OCI-M1 (cell line): ENCODE data around the gene DDR2.
"Not testable (repeated sequence)": the region's sequence is repeated elsewhere in the genome, so short reads cannot be mapped to it uniquely, and the experiment has no call there.

Experiments
- DNase-seq: peaks from one replicate; lab custom pipeline; 2025; lab: John Stamatoyannopoulos, UW

DDR2 gene

DNA sequence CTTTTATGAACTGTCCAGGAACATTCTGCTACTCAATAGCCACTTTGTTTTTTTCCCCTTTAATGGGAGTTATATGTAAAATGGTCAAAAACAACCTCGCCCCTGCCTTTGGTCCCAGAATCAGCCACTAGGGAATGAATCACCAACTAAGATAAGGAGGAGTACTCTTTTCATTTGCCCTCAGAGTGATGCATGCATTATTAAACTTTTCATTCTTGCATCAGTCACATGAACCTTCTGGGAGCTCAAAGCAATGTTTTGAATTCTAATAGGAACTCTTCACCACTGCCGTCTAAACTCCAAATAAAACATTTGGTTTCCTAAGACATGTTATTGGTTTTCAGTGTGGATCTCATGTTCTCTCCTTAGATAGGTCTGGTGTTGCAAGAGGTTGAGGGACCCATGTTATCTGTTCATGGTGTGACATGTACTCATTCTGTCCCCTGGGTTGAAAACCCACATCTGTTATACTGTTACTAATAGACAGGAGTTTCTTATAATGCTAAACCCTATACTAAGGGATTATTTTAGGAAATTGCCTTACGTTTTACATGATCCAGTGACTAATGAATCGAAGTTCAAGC, 140.4 kb downstream of the DDR2 start:
- DNase-seq = no peak

DNA sequence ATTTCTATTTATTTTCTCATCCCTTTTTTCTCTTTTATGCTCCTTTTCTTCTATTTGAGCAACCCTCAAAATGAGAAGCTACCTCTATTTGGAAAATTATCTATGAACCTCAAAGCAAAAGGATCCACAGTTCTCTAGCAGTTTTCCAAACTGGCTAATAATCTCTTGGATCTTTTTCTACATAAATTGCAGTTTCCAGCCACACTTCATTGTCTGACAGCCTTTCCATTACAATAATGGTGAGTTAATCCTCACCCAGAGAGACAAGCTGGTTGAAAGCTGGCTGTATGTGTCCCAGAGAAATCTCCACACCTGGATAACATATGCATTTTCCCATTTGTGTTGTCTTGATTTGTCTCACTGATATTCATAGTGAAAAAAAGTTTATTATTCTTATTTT, 141.7 kb downstream of the DDR2 start:
- DNase-seq = no peak

DNA sequence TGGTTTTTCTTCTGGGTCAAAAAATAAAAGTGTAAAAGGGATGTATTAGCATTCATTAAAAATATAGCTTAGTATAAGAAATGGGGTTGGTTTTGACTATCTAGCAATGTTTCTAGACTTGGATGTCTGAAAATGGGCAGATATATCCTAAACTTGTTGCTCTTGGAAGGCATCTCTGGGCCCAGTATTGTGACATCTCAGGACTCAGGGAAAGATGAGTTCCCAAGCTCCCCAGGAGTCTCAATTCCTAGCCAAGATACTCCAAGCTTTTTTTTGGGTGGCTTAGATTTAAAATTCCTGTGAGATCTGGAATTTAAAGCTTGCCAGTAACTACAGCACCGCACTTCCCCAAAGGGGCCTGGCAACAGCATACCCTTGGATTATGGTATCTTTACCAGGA, 146.8 kb downstream of the DDR2 start:
- DNase-seq = no peak

DNA sequence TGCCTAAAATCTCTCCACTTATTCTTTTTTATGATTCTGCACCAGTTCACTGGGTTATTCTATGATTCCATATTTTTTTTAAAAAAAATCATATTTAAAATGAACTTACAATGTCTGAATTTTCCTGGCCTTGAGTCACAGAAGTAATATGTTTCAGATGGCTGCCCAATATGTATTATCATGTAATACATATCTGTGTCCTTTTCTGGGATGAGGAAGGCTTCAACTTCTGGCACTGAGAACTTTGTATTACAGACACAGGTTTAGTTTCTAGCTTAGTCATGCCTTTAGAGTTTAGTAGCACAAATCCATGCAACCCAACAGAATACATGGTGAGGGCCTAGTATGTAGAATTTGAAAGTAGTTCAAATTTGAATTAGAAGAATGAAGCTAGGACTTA, 150.4 kb downstream of the DDR2 start:
- no peak for DNase-seq

DNA sequence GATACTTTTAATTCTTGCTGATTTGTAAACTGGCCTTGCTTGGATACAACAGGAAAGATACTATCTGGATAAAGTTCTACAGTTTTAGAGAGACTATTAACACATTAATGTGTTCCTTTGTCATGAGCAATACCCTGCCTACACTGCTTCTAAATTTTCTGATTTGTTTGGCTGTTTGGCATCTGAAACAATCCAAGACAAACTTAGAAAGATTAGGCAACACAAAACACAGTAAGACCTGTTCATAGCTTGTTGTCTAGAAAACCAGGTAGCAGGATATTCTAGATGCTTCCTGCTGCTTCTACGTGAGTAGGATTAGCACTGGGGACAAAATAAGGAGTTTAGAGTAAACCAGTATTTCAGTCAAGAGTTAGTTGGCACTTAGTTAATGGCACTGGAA, 152.7 kb downstream of the DDR2 start:
- not testable (repeated sequence) for DNase-seq

DNA sequence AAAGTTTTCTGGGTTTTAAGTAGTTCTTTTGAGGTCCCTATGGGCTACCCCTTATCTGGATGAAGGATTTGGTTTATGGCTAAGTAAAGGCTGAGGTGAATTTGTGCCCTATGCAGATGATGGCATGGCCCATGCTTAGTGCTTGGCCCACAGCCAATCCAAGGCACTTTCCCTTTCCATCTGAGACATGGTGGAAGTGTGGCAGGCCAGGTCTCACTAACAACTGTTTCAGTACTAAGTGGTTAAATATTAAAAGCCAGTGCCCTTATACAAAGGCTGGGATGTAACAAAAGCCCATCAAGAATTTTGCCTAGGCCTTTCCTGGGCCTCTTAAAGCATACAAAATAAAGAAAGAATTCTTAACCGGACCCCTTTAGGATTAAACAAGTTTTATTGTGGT, 156.5 kb downstream of the DDR2 start:
- DNase-seq = not testable (repeated sequence)

DNA sequence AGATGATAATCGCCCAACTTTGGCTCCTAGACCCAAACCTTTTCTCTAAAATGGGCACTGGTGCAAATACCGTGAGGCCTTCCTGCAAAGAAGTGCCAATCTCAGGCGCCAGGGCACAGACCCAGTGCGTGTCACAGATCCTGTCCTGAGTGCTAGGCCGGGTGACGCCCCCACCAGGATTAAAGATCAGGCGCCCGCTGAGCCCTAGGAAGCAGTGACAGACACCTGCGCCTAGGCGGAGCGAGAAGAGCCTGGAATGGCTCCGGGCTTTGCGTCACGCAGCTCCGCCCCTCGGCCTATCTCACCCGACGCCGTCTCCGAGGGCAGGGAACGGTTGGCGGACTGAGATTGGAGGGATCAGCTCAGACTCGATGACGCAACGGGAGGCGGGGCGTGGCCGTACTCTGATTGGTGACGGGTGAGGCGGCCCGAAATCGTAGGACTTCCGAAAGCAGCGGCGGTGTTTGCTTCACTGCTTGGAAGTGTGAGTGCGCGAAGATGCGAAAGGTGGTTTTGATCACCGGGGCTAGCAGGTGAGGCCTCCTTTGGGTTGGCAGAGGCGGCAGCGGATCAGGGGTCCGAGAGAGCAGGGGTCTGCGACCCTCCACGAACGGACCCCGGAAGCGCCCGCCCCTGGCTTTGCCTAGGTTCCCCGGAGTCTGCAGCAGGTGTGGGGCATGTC, 158.2 kb downstream of the DDR2 start, which contains the start of gene HSD17B7:
TSS of gene HSD17B7 (plus strand) at position 400 of the 682 bp plus-strand sequence. CDS start at position 499, 99 bp downstream.
- DNase-seq = peak; percentile 92

DNA sequence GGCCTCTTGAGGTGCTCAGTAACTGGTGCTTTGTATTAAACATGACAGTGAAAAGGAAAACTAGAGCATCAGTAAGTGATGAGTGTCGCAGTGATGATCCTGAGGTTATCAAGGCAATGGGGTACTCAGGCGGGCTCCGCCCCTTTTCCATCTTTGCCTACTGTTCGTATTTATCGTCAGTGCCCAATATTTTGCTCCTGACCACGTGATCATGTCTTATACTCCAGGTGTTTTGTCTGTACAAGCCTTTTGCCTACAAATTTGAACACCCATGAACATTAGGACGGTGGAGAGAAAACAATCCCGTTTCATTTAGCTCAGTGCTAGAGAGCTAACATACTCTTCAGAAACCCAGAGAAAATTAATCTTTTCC, 158.7 kb downstream of the DDR2 start:
- not testable (repeated sequence) for DNase-seq

DNA sequence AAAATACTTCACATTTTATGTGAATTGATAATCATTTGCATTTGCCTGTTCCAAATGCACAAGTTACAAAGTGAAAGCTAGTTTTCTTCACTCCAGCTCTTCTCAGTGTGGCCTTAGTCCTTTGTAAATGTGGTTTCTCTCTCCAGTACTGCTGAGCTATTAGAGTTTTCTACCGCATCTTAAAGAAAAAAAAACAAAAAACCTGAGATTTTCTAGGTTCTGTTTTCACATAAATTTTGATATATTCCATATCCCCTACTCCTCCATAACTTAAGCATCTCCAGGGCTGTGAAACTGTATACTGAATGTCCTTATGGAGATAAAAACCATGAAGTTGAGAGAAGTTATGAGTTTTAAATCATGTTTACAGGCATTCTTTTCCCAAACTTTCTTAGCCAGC, 162.0 kb downstream of the DDR2 start:
- not testable (repeated sequence) for DNase-seq

DNA sequence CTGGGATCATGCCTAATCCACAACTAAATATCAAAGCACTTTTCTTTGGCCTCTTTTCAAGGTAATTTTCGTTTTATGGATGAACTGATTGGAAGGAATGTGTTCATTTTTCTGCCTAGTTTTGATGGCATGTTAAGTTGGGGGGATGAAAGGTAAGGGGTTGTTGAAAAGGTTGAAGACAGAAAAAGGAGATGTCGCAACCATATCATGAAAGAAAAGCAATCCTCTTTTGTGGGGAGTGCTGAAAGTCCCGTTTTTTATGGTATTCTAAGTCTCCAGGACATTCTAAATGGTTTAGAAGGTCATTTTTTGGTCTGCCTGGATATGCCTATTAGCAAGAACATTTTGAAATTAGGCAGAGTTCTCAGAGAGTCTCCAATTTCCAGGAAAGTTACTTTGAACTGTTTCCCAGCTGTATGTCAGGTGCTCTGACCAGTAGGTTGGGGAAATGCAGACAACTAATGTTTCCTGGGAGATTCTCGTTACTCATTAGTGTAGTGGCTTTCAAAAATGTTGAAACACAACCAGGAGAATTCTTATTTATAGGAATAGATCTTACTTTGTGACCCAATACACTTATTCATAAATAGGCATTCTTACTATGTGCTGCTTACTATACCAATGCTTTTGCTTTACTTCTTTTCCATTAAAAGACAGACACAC, 164.5 kb downstream of the DDR2 start:
- not testable (repeated sequence) for DNase-seq

DNA sequence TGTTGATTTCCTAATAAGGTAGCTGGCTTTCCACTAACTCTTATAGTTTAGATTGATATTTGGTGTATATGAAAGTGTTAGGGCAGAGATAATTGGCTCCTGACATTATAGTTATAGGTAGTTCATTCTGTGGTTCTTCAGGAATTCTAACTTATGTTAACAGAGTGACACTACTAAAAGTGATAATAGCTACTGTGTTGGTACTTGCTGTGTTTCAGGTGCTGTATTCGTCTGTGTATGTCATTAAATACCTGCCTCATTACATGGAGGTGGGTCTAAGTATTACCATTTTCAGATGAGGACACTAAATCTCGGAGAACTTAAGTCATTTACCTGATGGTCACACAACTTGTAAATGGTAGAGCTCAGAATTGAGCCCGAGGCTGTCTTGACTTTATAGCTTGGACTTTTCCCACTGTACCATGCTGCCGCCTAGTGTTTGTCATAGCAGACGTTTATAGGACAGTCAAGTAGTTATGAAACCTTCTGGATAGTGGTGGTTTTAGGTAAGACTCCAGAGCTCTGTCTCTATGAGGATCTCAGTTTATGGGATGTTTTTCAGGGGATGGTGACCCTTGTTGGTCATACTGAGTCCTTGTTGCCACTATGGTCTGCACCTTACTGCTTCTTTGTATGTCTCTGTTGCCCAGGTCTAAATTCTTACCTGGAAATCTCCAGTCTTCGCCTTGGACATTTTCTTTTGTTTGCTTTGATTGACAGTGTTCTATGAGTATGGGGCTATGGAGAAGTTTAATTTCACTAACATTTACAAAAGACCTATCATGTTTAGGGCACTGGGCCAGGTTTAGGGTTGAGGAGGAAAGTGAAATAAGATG, 167.9 kb downstream of the DDR2 start:
- DNase-seq = peak; percentile 75

DNA sequence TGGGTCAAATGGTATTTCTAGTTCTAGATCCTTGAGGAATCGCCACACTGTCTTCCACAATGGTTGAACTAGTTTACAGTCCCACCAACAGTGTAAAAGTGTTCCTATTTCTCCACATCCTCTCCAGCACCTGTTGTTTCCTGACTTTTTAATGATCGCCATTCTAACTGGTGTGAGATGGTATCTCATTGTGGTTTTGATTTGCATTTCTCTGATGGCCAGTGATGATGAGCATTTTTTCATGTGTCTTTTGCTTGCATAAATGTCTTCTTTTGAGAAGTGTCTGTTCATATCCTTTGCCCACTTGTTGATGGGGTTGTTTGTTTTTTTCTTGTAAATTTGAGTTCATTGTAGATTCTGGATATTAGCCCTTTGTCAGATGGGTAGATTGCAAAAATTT, 175.2 kb downstream of the DDR2 start:
- not testable (repeated sequence) for DNase-seq

DNA sequence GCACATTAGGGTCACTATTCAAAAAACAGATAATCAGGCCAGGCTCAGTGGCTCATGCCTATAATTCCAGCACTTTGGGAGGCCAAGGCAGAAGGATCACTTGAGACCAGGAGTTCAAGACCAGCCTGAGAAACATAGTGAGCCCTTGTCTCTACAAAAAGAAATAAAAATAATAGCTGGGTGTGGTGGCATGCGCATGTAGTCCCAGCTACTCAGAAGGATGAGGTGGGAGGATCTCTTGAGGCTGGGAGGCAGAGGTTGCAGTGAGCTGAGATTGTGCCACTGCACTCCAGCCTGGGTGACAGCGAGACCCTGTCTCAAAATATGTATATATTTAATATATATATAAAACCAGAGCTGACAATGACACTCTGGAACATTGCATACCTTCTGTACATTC, 180.1 kb downstream of the DDR2 start:
- not testable (repeated sequence) for DNase-seq

DNA sequence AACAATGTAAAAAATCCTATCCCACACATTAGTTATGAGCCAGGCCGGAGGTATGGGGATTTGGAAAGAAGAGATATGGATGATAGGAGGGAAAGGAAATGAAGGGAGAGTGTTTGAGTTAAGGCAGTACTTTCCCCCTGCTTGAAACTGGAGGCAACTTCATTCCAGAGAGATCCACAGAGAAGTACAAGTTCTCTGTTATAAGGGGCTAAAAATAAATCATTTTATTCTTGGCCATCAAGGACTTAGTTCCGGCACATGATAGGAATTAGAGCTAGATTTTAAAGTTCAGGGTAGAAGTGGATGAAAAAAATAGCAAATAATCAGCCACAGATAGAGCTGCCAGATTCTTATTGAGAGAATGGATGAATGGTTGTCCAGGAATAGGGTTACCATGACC, 185.9 kb downstream of the DDR2 start:
- not testable (repeated sequence) for DNase-seq

DNA sequence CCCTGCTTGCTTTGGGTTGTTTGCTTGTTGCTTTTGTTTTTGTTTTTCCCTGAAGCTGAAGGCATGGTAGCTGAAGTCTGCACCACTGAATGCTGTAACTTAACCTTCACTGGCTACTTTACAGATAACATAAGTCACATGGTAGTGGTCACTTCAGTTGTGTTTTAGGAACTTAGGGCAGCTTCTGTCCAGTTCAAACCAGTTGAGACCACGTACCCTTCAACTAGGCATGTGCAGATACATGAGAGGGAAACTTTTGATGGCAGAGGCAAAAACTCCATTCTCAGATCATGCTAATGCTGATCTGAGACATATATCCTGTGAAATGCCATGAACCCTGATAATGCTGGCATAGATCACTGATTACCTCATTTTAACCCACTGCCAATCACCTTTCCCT, 186.4 kb downstream of the DDR2 start:
- DNase-seq = peak; percentile 86

DNA sequence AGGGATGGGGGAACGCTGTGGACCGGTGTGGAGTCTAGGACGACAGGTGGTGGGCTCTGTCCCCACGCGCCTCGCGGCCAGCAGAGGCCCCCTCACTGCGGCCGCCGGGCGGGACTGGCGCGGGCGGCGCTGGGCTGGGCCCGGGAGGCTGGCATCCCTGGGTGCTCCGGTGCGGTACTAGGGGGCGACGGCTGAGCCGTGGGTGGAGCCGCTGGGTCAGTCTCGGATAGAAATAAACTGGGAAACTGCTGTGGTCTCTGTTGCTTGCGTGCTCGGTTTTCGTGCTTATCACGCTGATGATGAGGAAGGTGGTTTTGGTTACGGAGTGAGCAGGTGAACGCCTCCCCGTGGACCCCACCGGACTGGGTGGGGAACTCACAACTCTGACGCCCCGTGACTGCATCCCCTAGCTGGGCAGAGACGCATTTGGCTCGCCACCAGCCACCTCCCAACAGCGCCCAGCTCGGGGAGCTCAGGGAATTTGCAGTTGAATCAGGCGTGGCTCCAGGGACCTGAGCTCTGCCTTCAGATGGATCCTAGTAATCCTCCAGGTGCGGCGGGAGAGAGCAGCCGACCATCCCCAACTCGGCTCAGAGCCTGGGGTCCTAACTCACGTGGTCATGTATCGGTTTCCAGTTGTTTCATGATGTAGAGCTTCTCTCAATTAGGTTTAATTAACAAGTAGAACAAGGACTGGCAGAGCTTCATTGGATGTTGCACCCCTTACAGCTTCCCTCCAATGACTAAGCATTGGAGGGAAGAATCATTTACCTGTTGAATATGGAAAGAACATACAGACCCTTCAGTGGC, 190.3 kb downstream of the DDR2 start:
- no peak for DNase-seq

DNA sequence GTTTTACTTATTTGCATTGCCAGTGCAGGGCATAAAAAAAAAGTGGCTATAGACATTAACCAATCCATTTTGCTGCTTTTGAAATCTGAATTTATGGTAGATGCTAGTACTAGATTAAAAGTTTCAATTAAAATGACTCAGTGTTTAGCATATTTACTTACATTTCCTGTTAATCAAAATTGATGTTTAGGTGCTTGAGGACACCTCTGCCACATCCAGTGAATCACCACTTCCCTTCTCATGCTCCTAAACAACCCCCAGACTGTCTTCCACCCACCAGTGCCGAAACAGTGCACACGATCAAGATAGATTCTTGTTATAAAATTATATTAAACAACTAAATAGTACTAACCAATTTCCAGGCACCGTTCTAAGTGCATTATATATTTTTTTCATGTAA, 191.0 kb downstream of the DDR2 start:
- DNase-seq = no peak

DNA sequence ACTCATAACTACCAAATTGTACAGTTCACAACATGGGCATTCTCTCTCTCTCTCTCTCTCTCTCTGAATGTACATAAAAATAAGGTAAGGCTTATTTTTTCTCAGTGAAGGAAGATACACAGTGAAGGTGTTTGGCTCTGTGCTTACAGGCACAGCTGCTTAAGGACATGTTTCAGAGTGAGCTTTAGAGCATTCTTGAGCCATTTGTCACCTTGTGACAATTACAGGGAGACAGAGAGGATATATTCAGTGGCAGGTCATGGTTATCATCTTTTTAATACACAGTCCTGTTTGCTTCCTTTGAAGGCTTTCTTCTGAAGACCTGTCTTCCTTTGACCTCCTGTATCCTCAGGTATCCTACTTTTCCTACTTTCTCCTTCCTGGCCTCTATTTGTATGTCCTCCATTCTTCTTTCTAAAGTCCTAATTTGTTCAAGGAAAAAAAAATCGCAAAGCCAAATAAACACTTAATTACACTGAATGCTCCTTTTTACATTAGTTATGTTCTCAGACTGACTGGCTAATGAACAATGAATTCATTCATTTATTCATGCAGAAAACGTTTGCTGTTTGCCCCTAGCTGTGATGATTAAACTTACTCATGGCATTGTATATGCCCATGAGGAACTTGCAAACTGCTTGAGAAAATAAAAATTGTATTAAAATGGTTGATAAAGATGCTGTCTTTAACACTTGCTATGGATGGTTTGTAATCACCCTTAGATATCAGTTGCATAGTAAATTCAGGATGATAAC, 191.7 kb downstream of the DDR2 start:
- DNase-seq = no peak

DNA sequence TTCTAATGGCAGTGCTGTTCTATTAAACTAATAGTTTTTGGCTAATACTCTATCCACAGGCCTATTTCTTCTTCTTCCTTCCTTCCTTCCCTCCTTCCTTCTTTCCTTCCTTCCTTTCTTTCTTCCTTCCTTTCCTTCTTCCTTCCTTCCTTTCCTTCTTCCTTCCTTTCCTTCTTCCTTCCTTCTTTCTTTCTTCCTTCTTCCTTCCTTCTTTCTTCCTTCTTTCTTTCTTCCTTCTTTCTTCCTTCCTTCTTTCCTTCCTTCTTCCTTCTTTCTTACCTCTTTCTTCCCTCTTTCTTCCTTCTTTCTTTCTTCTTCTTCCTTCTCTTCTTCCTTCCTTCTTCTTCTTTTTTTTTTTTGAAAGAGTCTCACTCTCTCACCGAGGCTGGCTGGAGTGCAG, 197.0 kb downstream of the DDR2 start:
- no peak for DNase-seq

DNA sequence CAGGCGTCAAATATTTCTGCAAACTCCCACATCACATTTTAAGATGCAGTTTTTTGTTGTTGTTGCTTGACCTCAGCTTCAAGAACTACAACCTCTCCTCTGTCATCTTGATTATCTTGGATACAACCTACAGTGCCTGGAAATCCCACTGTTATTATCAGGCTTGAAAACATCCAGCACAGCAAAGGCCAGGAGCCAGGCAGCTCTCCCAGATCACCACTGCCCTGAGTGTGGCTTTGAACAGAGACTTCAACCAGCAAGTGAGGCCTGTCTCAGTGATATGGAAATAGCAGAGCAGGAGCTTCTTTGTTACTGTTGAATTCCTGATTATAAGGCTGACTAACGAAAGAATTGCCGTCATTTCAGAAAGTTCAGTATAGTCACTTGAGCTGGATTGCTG, 200.2 kb downstream of the DDR2 start:
- DNase-seq = peak; percentile 13
